Osteocyte (in vitro differentiated cells): ENCODE results near the gene ISG20. TPM values are rescaled to one million over a fixed set of nuclear protein-coding genes. Genes with fewer than 3 reads are reported as not detected.

Source experiments
- DNase-seq: peaks from one replicate; pipeline ENCODE4 v3.0.0; 2021; ENCODE audit warnings: mixed read lengths; ENCODE audit not compliant: unreplicated experiment; ENCODE audit errors: extremely low spot score
- H3K27ac Mint-ChIP-seq: one replicate; pipeline ENCODE4 v1.8.0; 2021; ENCODE audit warnings: mild to moderate bottlenecking, mixed read lengths; ENCODE audit not compliant: unreplicated experiment
- H3K27me3 Mint-ChIP-seq: one replicate; pipeline ENCODE4 v1.8.0; 2021; ENCODE audit warnings: mixed read lengths; ENCODE audit not compliant: unreplicated experiment
- H3K36me3 Mint-ChIP-seq: one replicate; pipeline ENCODE4 v1.8.0; 2021; ENCODE audit warnings: mixed read lengths; ENCODE audit not compliant: unreplicated experiment
- H3K4me1 Mint-ChIP-seq: one replicate; pipeline ENCODE4 v1.8.0; 2021; ENCODE audit warnings: mixed read lengths; ENCODE audit not compliant: unreplicated experiment
- H3K4me3 Mint-ChIP-seq: one replicate; pipeline ENCODE4 v1.8.0; 2021; ENCODE audit warnings: mild to moderate bottlenecking, moderate library complexity, mixed read lengths; ENCODE audit not compliant: unreplicated experiment
- H3K9me3 Mint-ChIP-seq: one replicate; pipeline ENCODE4 v1.8.0; 2021; ENCODE audit warnings: mixed read lengths; ENCODE audit not compliant: unreplicated experiment
- CTCF ChIP-seq: fragments of 200-600 bp; sonication (generic); IDR thresholded peaks from 2 replicates; pipeline ENCODE4 v1.5.0; 2021; ENCODE audit warnings: antibody characterized with exemption, mild to moderate bottlenecking, moderate library complexity
- total RNA-seq: library from RNA; stranded (reverse); gene quantifications from 2 replicates; pipeline ENCODE4 v1.2.1, GENCODE V29; 2021

Gene ISG20
- total RNA-seq, 1 donor from 2014 or later, result 10.2 TPM

DNA sequence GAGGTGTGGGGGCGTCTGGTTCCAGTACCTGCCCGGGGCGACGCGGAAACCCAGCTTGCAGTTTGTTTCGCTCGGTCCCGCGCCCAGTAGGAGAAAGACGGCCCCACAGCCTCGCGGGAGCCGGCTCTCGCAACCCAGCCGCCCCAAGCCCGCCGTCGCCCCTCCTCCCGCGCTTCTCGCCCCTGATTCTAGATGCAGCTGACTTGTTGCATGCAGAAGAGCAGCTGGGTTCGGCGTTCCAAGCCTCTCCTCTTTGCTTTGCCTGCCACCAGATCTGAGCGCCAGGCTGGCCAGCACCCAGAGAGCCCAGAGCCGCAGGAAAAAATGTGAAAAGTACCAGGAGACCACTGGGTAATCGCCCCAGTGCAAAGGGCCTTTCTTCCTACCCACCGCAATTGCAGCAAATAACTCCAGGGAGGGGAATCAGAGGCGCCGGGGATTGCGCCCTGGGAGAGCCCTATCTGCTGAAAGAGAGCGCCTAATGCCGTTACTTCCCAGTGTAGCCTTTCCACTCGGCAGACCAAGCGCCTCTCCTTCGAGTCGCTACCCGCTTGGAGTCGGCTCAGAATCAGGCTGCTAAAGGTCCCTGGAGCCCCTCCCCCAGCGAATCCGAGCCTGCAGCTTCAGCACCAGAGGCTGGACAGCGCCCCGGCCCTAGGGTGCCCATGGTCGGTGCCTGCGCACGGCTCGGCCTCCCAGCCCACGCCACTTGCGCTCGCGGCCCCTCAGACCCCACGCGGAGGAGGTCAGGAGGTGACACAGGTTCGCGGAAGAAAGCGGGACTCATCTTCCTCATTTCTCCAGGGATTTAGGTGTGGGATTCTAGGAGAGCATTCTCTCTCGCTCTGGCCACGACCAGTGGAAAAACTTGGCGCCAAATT, 33.4 kb upstream of the ISG20 start:
- no peak for DNase-seq
- Mint-ChIP-seq H3K4me1 (peaks cover 14% of the 10 kb centered on the region), H3K27me3 (peaks cover 80% of the 10 kb centered on the region), H3K4me3 (no peak overlapping the region), H3K36me3 (no peaks in the 10 kb centered on the region), H3K27ac (no peak overlapping the region), H3K9me3 (no peaks in the 10 kb centered on the region)
- TF ChIP-seq CTCF, result no peak

GRCh38 chr15:88606070-88606794, 32.6 kb upstream of the ISG20 start:
- Mint-ChIP-seq H3K27me3 (peaks cover 84% of the 10 kb centered on the region), H3K4me3 (no peak overlapping the region), H3K36me3 (no peaks in the 10 kb centered on the region), H3K27ac (no peak overlapping the region), H3K4me1 (peaks cover 14% of the 10 kb centered on the region), H3K9me3 (no peaks in the 10 kb centered on the region)
- TF ChIP-seq CTCF, result no peak
- DNase-seq, result no peak

GRCh38 chr15:88607951-88608350, 30.9 kb upstream of the ISG20 start:
- H3K27ac Mint-ChIP-seq, result no peak overlapping the region
- TF ChIP-seq CTCF, result no peak
- H3K4me1 Mint-ChIP-seq, result peaks cover 18% of the 10 kb centered on the region
- no peaks in the 10 kb centered on the region for H3K9me3 Mint-ChIP-seq
- H3K4me3 Mint-ChIP-seq, result no peak overlapping the region
- H3K27me3 Mint-ChIP-seq, result peaks cover 82% of the 10 kb centered on the region
- no peak for DNase-seq
- H3K36me3 Mint-ChIP-seq, result no peaks in the 10 kb centered on the region

GRCh38 chr15:88608607-88609181, 30.1 kb upstream of the ISG20 start:
- Mint-ChIP-seq H3K4me1 (peaks cover 24% of the 10 kb centered on the region), H3K4me3 (no peak overlapping the region), H3K27me3 (peaks cover 75% of the 10 kb centered on the region), H3K27ac (no peak overlapping the region), H3K9me3 (no peaks in the 10 kb centered on the region), H3K36me3 (no peaks in the 10 kb centered on the region)
- DNase-seq, result no peak
- TF ChIP-seq CTCF, result no peak
